Non-pigmented ciliary epithelial cell (primary cell): ENCODE measurements around the gene ADH6.
"Not testable (repeated sequence)": the region's sequence is repeated elsewhere in the genome, so short reads cannot be mapped to it uniquely, and the experiment has no call there.

Experiments
- DNase-seq: peaks from one replicate; pipeline ENCODE4 v3.0.0-alpha.2; 2010; ENCODE audit warnings: low read depth

ADH6 gene

DNA sequence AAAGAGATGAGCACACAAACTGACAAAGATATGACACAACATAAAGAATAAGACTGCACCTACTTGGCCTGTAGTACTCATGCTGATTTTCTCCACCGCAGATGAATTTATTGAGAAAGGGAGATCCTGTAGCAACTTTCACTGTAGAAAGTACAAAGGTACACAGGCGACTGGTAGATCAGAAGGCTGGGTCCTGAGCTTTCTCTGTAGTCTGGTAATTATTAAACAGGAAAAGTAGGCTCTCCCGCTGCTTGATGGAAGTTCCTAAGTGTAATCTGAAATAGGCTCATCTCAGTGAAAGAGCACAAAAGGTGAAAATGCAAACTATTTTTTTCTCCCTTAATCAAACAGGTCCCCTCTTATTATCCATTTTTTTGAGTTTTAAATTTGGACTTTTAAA is at the start of gene ADH6:
ADH6 (minus strand) TSS at position 175 of the 400 bp plus-strand sequence; CDS start at position 81, 94 bp downstream.
- no peak for DNase-seq

DNA sequence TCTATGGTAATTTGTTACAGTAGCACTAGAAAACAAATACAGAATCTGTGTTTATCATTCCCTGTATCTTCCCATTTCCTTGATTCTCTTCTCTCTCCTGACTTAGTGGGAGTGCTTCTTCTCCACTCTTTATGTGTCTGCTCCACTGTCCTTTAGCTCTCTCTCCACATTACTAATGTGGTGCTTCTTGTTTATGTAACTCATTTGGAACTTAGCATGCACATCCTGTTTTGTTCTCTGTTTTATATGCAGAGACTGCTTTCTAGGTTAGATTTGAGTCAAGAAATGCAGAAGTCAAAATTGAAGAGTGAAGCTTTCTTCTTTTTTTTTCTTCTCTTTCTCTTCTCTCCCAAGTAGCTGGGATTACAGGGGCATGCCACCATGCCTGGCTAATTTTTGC is 45.9 kb upstream of the ADH6 start:
- DNase-seq, result no peak

DNA sequence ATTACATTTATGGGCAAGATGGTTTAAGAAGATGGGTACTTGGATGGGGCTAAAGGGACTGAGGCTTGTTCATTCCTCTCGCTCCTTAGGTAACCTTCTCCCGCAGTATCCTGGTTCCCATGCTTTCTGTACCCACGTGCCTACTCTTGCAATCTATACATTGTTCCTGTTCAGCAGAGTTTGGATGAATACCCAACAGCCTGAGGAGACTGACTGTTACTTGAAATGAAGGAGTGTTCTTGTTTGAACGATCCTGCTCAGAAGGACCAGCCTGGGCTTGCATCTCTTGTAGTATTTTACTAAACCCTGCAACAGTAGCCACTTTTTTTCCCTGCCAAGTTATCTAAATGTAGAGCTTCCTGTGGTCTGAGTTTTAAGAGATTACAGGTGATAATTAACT is 33.7 kb upstream of the ADH6 start:
- DNase-seq, result no peak

DNA sequence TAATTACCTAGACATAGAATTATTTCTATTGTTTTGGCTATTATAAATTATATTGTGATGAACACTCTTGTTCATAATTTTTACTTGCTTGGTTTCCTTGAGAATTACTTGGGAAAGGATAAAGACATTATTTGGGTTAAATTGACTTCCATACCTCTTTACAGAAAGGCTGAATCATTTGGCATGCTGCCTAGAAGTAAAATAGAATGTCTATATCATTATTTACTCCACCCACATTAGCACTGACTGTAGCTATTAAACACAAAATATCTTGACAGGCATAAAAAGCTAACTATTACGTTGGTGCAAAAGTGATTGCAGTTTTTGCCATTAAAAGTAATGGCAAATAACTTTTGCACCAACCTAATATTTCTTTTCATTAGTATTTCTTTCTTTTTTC is 29.7 kb upstream of the ADH6 start:
- DNase-seq, result no peak

DNA sequence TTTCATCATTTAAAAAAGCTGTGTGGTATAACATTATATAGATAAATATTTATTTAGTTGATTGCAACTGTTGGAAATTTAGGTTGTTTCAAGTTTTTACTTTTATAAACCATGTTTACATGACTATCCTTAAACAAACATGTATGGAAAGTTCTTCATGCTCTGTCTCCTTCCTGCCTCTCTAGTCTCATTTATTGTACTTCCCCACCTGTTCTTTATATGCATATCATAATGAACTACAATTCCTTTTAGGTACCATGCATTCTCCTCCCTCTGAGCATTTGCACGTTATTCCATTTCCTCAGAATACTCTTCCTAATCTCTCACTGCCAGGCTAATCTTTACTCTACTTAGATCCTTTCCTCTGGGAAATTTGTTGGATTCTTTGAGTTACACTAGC is 16.9 kb upstream of the ADH6 start:
- DNase-seq, result no peak

DNA sequence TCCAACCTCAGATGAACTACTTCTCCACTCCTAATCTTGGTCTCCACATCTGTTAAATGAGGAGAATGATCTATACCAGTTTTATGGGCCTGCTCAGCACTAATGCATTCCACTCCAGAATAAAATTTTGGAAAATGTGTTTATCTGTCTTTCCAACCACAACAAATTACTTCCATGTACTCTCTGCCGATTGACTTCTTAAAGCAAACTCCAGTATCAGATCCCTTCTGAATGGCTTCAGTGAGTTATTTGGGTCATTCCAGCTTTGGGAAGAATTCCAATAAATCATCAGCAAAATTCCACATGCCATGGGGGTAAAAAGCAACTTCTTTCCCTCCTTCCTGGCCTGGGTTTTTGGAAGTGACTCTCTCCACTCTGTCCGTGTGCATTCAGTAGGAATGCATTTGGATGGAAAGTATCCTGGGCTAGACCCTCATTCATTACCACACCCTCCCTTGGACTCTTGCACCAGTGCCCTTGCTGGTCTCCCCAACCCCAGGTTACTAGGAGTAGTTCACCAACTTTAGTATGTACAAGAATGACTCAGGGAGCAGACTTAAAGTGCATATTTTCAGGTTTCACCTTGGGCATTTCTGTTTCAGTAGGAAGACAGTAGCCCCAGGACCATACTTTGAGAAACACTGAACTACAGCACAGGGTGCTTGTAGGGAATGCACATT is 15.4 kb upstream of the ADH6 start:
- no peak for DNase-seq

DNA sequence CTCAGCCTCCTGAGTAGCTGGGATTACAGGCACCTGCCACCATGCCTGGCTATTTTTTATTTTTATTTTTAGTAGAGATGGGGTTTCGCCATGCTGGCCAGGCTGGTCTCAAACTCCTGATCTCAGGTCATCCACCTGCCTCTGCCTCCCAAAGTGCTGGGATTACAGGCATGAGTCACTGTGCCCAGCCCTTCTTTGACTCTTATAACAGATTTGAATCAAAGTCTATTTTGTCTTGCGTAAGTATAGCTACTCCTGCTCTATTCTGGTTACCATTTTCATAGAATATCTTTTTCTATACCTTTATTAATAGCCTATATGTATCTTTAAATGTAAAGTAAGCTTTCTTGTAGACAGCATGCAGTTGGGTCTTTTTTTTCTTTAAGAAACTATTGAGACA is 14.4 kb upstream of the ADH6 start:
- not testable (repeated sequence) for DNase-seq

DNA sequence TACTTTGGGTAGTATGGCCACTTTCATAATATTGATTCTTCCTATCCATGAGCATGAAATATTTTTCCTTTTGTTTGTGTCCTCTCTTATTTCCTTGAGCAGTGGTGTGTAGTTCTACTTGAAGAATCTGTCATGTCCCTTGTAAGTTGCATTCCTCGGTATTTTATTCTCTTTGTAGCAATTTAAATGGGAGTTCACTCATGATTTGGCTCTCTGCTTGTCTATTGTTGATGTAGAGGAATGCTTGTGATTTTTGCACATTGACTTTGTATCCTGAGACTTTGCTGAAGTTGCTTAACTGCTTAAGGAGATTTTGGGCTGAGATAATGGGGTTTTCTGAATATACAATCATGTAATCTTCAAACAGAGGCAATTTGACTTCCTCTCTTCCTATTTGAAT is 9.7 kb upstream of the ADH6 start:
- DNase-seq, result not testable (repeated sequence)

DNA sequence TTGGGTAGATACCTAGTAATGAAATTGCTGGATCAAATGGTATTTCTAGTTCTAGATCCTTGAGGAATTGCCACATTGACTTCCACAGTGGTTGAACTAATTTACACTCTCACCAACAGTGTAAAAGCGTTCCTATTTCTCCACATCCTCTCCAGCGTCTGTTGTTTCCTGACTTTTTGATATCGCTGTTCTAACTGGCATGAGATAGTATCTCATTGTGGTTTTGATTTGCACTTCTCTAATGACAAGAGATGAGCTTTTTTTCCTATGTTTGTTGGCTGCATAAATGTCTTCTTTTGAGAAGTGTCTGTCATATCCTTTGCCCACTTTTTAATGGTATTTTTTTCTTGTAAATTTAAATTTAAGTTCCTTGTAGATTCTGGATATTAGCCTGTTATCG is 8.6 kb upstream of the ADH6 start:
- DNase-seq, result not testable (repeated sequence)

DNA sequence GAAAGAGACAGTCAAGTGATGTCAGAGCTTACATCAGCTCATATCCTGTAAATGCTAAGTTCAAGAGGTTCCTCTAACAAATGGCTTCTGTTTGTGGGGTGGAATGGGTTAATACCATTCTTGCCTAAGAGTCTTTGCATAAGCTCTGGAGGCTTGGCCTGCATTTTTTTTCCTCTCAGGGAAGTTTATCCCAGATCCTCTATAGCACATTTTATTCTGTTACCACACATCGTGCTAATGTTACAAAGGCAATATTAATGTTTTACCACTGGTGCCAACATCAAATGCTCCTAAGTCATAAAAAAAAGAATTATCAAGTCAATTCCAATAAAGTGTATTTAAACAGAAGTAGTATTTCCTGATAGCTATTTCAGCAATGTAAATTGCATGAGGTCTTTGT is 2.9 kb upstream of the ADH6 start:
- DNase-seq, result no peak

DNA sequence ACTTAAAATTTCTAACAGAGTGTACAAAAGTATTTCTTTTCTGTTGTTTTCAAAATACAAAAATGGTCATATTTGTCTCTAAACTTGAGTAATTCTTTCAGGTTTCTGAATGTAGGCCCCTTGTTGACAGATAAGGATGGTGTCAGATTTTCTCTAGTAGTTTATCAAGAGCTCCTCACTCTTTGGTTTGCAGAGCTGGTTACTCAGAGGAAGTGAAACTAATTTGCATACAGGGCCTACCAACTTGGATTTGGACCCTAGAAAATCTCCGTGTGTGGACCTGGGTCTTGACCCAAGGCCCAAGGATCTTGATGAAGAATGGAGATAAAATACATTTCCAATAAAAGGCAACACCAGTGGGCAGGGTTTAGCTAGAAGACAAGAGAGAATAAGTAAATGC is 433 bp upstream of the ADH6 start:
- DNase-seq, result no peak

DNA sequence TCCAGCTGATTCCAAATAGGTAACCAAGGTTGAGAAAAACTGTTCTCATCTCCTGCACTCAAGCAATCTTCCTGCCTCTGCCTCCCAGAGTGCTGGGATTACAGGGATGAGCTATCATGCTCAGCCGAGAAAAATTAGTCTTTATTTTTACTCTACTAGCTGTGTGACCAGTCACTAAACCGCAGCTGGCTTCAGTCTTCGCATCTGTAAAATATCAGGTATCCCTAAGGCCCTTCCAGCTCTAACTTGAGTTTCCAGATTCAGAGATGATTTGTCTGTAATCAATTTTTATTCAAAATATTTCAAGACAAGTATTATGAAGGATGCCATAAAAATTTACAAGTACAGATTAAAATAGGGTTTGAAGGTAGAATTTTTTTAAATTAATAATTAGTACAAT is 3.5 kb downstream of the ADH6 start:
- no peak for DNase-seq

DNA sequence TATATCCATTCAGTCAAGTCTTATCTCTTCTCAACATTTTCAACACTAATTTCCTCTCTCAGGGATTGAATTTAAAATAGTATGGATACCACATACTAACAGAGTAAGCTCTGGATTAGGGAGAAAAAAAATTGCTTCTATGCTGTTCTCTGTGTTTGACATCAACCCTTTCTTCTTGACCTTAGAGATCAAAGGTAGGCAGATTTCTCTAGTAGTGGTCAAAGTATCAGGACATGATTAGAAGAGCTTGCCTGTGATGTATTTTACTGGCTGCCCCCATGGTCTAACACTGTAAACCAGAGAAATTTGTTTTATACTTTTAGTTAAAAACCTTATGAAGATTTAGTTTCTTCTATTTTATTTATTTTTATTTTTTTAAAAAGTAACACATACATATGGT is 8.3 kb downstream of the ADH6 start:
- DNase-seq, result no peak

DNA sequence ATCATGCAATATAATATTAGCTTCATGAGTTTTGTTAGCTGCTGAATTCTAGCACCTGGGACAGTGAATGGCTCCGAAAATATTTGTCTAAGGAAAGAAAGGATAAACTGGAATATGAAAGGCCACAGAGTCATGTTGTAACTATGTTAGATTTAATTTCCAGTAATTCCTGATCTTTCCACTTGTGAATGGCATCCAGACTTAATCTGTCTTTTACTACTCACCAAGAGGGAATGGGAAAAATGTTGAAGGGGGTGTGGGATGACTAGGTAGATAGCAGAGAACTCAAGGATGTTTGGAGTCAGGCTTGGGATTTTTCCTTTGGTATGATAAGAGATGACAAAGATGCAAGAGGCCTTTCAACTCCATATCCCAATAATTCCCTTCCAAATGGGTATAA is 9.4 kb downstream of the ADH6 start:
- DNase-seq, result peak; percentile 4

DNA sequence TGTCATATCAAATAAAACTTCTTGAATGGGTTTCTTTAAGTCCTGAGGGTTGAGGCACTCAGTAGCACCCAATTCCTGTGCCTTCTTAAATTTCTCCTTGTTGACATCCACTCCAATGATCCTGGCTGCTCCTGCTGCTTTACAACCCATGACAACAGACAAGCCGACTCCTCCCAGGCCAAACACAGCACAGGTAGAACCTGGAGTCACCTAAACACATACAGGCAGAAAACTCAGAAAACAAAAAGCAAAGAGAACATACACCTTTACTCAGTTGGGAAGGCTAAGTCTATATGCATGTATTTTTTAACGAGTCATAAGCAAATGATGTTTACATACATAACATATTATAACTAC is 10.3 kb downstream of the ADH6 start:
- DNase-seq, result no peak

DNA sequence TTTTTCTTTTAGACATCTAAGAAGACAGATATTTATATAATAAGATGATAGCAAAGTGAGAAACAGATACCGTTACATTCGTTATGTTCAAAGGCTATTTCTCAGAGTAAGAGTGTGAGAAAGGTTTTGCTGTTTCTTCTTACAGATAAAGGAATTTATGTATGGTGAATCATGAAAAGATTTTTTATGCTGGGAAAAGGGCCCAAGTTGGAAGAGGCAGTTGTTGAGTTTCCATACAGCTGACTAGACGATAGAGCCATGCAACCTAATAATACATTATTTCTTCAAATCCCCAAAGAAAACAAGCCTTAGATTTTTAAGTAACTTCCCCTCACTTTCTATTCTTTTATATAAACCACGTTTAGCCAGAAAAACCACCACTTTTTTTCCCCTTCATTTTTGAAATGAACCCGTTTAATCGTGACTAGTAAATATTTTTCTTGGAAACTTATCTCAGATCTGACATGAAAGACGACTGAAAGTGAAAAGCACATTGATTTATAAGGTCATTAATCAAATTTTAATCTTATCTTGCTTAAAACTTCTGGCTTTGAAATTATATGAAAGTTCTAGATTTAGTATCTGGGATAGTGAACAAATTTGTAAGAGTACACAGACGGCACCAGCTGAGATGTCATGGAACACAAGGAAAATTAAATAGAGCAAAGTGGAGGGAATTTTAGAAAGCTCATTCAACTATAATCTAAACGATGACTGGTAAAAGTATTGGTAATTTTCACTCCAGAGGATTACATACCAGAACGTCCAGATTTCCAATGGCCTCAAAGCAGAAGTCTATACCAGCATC is 10.9 kb downstream of the ADH6 start:
- DNase-seq, result no peak

DNA sequence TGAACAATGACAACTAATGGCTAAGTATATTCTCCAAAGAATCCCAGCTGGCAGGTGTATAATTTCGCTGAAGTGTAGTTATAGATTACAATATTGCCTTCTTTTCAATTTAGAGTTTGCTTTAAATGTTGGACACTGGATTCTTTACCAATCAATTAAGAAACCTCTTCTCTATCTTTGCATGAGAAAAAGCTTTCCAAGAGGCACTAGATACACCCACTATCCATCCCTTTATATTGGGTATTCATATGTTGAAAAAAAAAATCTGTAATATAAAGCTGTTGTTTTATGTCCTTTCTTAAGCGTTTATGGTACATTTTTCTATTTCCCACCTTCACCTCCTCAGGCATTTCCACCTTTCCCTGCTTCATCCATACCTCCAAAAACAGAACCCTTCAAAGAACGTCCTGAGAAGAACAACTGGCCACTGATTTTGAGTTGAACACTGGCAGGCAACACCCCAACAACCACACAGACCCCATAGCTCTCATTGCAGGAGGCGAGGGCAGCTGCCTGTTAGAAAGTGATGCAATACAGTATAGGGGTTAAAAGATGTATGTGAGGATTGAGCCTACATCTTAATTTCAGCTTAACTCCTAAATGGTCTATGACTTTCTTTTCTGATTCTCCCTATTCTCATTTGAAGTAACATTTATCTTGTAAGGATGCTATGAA is 11.8 kb downstream of the ADH6 start:
- DNase-seq, result no peak

DNA sequence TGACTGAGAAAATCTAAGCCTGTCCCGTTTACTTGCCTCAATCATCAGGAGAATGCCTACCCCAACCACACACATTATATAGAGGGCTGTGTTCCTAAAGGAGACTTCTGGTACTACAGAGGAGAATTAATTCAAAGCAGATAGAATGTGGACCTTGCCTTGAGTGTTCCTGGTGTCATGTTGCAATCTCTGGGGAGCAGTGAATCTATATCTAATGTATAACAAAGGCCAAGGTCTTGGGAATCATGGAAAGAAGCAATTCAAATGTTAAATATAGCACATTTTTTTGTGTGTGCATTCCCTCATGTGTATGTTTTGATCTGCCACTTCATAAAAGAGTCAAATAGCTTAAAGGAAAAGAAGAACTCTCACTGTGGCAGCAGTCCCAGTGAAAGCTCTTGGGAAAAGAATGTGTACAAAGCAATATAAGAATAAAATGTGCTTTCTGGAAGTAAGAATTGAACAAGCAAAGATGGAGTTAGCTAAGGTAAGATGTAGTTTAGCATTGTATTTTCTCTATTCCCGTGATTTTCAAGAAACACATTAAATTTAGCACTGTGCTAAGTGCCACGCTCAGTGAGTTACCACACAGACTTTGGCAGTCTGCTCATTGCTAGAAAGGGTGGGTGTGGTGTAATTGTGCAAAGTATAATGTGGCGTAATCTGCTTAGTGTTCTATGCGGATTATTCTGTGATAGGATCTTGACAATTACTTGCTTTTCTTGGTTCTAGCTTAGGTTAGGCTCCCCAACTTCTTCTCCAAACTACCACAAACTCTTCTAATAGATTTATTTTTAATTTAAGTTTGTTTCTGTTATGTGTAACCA is 13.7 kb downstream of the ADH6 start:
- DNase-seq, result no peak

DNA sequence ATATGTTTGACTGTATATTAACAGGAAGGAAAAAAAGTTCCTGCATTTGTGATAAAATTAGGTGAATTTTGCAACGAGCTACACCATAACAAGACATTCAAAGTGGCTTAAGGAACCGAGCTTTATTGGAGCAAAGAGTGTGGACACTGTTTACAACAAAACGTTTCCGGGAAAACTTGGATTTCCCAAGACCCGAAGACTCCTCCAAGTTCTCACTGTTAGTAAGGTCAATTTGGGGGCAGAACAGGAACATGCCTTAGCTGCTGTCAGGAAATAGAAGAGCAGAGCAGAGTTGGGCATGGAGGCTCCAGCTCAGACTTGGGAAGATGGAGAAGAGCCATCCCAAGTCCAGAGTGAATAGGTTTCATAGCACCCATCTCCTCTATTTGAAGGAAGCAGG is 16.5 kb downstream of the ADH6 start:
- DNase-seq, result no peak

DNA sequence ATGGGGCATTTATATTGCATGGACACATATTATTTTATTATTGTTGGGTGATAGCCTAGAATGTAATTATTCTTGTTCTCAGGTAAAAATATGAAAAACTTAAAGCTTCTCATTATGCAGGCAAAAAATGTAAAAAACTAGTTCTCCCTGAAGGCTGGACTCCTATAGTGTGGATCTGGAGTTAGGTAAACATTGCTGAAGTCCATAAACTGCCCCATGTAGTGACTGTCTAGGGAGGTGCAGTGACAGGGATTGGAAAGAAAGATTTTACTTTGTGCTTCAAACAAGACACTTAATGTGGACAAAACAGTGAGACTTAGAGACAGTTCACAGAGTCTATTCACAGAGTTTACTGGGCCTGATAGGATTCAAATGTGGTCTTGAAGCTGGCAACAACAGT is 17.0 kb downstream of the ADH6 start:
- no peak for DNase-seq

DNA sequence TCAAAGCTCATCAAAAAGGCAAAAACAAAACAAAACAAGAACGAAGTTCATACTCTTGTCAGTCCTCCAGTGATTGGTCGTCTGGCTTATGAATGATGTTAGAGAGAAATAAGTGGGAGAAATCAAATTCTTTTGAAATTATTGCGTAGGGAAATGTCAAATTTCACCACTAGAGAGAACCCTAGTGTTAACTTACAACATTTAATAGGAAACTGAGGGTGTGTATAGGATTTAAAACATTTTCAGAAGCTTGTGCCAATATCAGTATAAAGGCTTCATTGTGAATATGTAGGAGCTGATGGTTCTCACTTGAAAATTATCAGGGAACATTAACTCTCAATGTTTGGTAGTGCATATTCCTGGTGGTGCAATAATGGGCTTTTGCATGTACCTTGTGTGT is 17.4 kb downstream of the ADH6 start:
- DNase-seq, result no peak

DNA sequence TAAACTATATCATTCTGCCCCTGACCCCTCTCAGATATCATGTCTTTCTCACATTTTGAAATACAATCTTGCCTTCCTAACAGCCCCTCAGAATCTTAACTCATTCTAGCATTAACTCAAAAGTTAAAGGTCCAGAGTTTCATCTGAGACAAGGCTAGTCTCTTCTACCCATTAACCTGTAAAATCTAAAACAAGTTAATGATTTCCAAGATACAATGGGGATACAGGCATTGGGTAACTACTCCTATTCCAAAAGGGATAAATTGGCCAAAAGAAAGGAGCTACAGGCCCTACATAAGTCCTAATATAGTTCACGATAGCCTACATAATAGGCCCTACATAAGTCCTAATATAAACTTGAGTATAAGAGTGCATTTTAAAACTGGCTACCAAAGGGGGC is 18.9 kb downstream of the ADH6 start:
- DNase-seq, result no peak
